Lung (tissue), 12 donors: Measurements from ENCODE around the gene CHD1L. TPM values are rescaled to one million over a fixed set of nuclear protein-coding genes. Genes with fewer than 3 reads are reported as not detected.

Source experiments
- ATAC-seq: fragments of 200-7000 bp; cut with Tn5 transposase; one replicate; pipeline ENCODE4 v1.9.1; 2020; ENCODE audit warnings: moderate number of reproducible peaks; ENCODE audit not compliant: insufficient read depth, low FRiP score
- DNase-seq, 3 donors: peaks; one replicate each; pipeline ENCODE4 v3.0.0-alpha.2; 2013 to 2017
- H3K27ac ChIP-seq, 2 donors: one replicate each; pipeline ENCODE4 v1.5.1; 2013; ENCODE audit warnings: mild to moderate bottlenecking in 2 of 2, moderate library complexity in 2 of 2, control low read depth in 1 of 2, inconsistent platforms in 1 of 2, low read depth in 1 of 2, low read length in 1 of 2
- H3K27me3 ChIP-seq, 3 donors: one replicate each; pipeline ENCODE4 v1.5.1; 2013; ENCODE audit warnings: low read length in 2 of 3; ENCODE audit not compliant: control insufficient read depth in 3 of 3, insufficient read depth in 3 of 3
- H3K36me3 ChIP-seq, 4 donors: one replicate each; pipeline ENCODE4 v1.5.1; 2013; ENCODE audit warnings: low read length in 4 of 4, mild to moderate bottlenecking in 1 of 4, moderate library complexity in 1 of 4; ENCODE audit not compliant: control insufficient read depth in 4 of 4, insufficient read depth in 4 of 4
- H3K4me1 ChIP-seq, 5 donors: one replicate each; pipeline ENCODE4 v1.5.1; 2013; ENCODE audit warnings: low read length in 5 of 5, mild to moderate bottlenecking in 2 of 5, moderate library complexity in 1 of 5; ENCODE audit not compliant: control insufficient read depth in 5 of 5, insufficient read depth in 5 of 5
- H3K4me3 ChIP-seq: one replicate; pipeline ENCODE4 v1.5.1; 2013; ENCODE audit warnings: mild to moderate bottlenecking, control low read depth, moderate library complexity
- H3K9ac ChIP-seq, 2 donors: one replicate each; pipeline ENCODE4 v1.5.1; 2013; ENCODE audit warnings: low read length in 2 of 2, control low read depth in 1 of 2; ENCODE audit not compliant: insufficient read depth in 1 of 2
- H3K9me3 ChIP-seq, 4 donors: one replicate each; pipeline ENCODE4 v1.5.1; 2013; ENCODE audit warnings: low read length in 3 of 4, mild to moderate bottlenecking in 1 of 4, moderate library complexity in 1 of 4; ENCODE audit not compliant: control insufficient read depth in 4 of 4, insufficient read depth in 3 of 4
- CTCF ChIP-seq: IDR thresholded peaks from 2 replicates; pipeline ENCODE4 v1.5.1; 2012; ENCODE audit warnings: mild to moderate bottlenecking; ENCODE audit errors: control extremely low read depth, extremely low read depth
- WGBS, 2 donors: extraction: QIAGEN DNeasy Blood & Tissue Kit; methylation state at CpG; one replicate each; pipeline ENCODE4 v1.1.7; 2013; 5-methylcytosine and 5-hydroxymethylcytosine counted together
- polyA plus RNA-seq, 2 donors: library from polyadenylated mRNA; stranded (reverse); fragments of 200-250 nt; gene quantifications; one replicate each; pipeline ENCODE4 v1.2.1, GENCODE V29; 2013
- total RNA-seq, 2 donors: library from RNA; depleted of rRNA in 1 of 2; stranded (reverse); fragments of >200 nt in 1 of 2; gene quantifications; one replicate each; pipeline ENCODE4 v1.2.1, GENCODE V29; 2014 to 2021
- donor health status: control.
- donor health status: control.
- donor health status: Bipolar disorder and iron deficiency.
- donor health status: healthy.
- donor health status: DM: yes; HTN: yes; CAD: no.

Gene CHD1L
- total and polyA plus RNA-seq, 4 donors, result 15.3 to 38.9 (median 22.4) TPM

GRCh38 chr1:147213271-147213670, 29.2 kb upstream of the CHD1L start:
- ATAC-seq, result no peak
- no peaks in the 10 kb centered on the region for H3K27me3 ChIP-seq
- peaks cover 0 to 5% (median 0%) of the 10 kb centered on the region in 5 donors for H3K4me1 ChIP-seq
- peaks cover 0 to 5% (median 0%) of the 10 kb centered on the region in 4 donors for H3K36me3 ChIP-seq
- no peak overlapping the region for H3K9ac ChIP-seq
- no peaks in the 10 kb centered on the region for H3K9me3 ChIP-seq
- no peak overlapping the region for H3K4me3 ChIP-seq
- no peak for TF ChIP-seq CTCF
- no peak for DNase-seq
- H3K27ac ChIP-seq, result no peak overlapping the region

- H3K9me3 ChIP-seq, result no peaks in the 10 kb centered on the region
- peaks cover 0 to 5% (median 0%) of the 10 kb centered on the region in 4 donors for H3K36me3 ChIP-seq
- no peak overlapping the region for H3K27ac ChIP-seq
- peaks cover 0 to 5% (median 0%) of the 10 kb centered on the region in 5 donors for H3K4me1 ChIP-seq
- no peak for TF ChIP-seq CTCF
- no peak for DNase-seq
- WGBS, 2 donors, result 86 to 87% methylated on average over 7 of the region's 7 CpGs
- no peaks in the 10 kb centered on the region for H3K27me3 ChIP-seq
- no peak overlapping the region for H3K9ac ChIP-seq
- no peak overlapping the region for H3K4me3 ChIP-seq
- ATAC-seq, result no peak
Observed at GRCh38 chr1:147214325-147214724, 28.2 kb upstream of the CHD1L start.

- no peak for ATAC-seq
Observed at GRCh38 chr1:147214842-147215539, 27.5 kb upstream of the CHD1L start.

More at GRCh38 chr1:147214842-147215539, 27.5 kb upstream of the CHD1L start:
- Histone ChIP-seq H3K9ac (no peak overlapping the region), H3K27ac (no peak overlapping the region), H3K9me3 (no peaks in the 10 kb centered on the region), H3K27me3 (no peaks in the 10 kb centered on the region), H3K4me1 (peaks cover 0 to 5% (median 0%) of the 10 kb centered on the region in 5 donors), H3K4me3 (no peak overlapping the region), H3K36me3 (peaks cover 0 to 5% (median 0%) of the 10 kb centered on the region in 4 donors)
- DNase-seq, result no peak
- TF ChIP-seq CTCF, result no peak
